ENCODE measurements around the gene OAS3. TPM values are rescaled to one million over a fixed set of nuclear protein-coding genes. Genes with fewer than 3 reads are reported as not detected.

The OAS3 gene
- polyA plus RNA-seq, 5 donors = 15.1 to 18.0 (median 16.7) TPM

- DNase-seq = no peak
Measured at GRCh38 chr12:113006641-113007040, 68.4 kb downstream of the OAS3 start.

GRCh38 chr12:113007166-113007565, 68.9 kb downstream of the OAS3 start:
- no peak for DNase-seq

- DNase-seq = no peak
Measured at GRCh38 chr12:113010701-113011100, 72.4 kb downstream of the OAS3 start.

- no peak for DNase-seq
Measured at GRCh38 chr12:113014565-113014964, 76.3 kb downstream of the OAS3 start.

- no peak for DNase-seq
Measured at GRCh38 chr12:113016796-113017195, 78.5 kb downstream of the OAS3 start.

- DNase-seq = no peak
Measured at GRCh38 chr12:113019025-113019424, 80.8 kb downstream of the OAS3 start.

GRCh38 chr12:113021500-113021899, 83.2 kb downstream of the OAS3 start:
- no peak for DNase-seq

Other genes starting within 250 kb of the OAS3 start
- under 1 TPM in 2 of 5 donors, not detected in 3; 0.03 to 0.08 TPM for gene RPH3A, start 146.7 kb upstream of the OAS3 start, polyA plus RNA-seq (ENCODE audit: insufficient read depth in 1 of 5, insufficient read length in 5 of 5, low replicate concordance in 1 of 5)
- gene OAS1, start 31.5 kb upstream of the OAS3 start, polyA plus RNA-seq (ENCODE audit: insufficient read depth in 1 of 5, insufficient read length in 5 of 5, low replicate concordance in 1 of 5) = 1 to 10 TPM; 4.3 to 5.6 (median 5.0) TPM
- 10 to 100 TPM in 3 of 5 donors, 1 to 10 TPM in 2; 7.0 to 12.1 (median 10.5) TPM for gene OAS2, start 40.0 kb downstream of the OAS3 start, polyA plus RNA-seq (ENCODE audit: insufficient read depth in 1 of 5, insufficient read length in 5 of 5, low replicate concordance in 1 of 5)
- gene DTX1, start 118.3 kb downstream of the OAS3 start, polyA plus RNA-seq (ENCODE audit: insufficient read depth in 1 of 5, insufficient read length in 5 of 5, low replicate concordance in 1 of 5) = 1 to 10 TPM; 2.7 to 6.4 (median 3.8) TPM
- gene RASAL1, start 197.3 kb downstream of the OAS3 start, polyA plus RNA-seq (ENCODE audit: insufficient read depth in 1 of 5, insufficient read length in 5 of 5, low replicate concordance in 1 of 5) = under 1 TPM; 0.15 to 0.56 (median 0.25) TPM
- gene CFAP73, start 211.2 kb downstream of the OAS3 start, polyA plus RNA-seq (ENCODE audit: insufficient read depth in 1 of 5, insufficient read length in 5 of 5, low replicate concordance in 1 of 5) = 1 to 10 TPM in 4 of 5 donors, under 1 TPM in 1; 0.61 to 8.5 (median 3.6) TPM
- 10 to 100 TPM; 42.3 to 88.3 (median 54.9) TPM for gene DDX54, start 247.0 kb downstream of the OAS3 start, polyA plus RNA-seq (ENCODE audit: insufficient read depth in 1 of 5, insufficient read length in 5 of 5, low replicate concordance in 1 of 5)
- 10 to 100 TPM in 3 of 5 donors, 1 to 10 TPM in 2; 8.3 to 16.7 (median 11.5) TPM for gene RITA1, start 247.2 kb downstream of the OAS3 start, polyA plus RNA-seq (ENCODE audit: insufficient read depth in 1 of 5, insufficient read length in 5 of 5, low replicate concordance in 1 of 5)